HG03460 (cell line): ENCODE data around the gene F12.
"Not testable (repeated sequence)": the region's sequence is repeated elsewhere in the genome, so short reads cannot be mapped to it uniquely, and the experiment has no call there.

ENCODE experiments used
- ATAC-seq: cut with Tn5 transposase; IDR thresholded peaks from one replicate; pipeline ENCODE4 v1.9.1; 2021; ENCODE audit not compliant: unreplicated experiment

Gene F12

DNA sequence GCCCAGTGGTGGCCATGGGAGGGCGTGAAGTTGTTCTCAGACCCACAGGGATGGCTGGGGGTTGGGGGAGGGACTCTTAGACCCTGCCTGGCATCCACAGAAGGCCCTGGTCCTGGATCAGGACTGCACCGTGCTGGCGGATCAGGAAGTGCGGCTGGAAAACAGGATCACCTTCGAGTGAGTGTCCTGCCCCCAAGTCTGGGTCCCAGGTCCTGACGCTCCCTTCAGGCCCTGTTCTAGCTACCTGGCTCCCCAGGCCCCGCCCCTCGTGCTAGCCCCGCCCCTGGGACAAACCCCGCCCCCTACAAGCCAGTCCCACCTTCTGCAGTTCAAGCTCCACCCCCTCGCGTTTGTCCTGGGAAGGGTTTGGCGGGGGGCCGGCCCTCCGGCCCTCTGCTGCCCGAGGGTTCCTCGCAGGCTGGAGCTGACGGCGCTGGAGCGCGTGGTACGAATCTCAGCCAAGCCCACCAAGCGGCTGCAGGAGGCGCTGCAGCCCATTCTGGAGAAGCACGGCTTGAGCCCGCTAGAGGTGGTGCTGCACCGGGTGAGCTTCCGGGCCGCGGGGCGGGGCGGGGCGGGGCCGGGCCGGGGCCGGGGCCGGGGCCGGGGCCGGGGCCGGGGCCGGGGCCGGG lies 38.8 kb downstream of the F12 start:
- peak; percentile 65 for ATAC-seq

DNA sequence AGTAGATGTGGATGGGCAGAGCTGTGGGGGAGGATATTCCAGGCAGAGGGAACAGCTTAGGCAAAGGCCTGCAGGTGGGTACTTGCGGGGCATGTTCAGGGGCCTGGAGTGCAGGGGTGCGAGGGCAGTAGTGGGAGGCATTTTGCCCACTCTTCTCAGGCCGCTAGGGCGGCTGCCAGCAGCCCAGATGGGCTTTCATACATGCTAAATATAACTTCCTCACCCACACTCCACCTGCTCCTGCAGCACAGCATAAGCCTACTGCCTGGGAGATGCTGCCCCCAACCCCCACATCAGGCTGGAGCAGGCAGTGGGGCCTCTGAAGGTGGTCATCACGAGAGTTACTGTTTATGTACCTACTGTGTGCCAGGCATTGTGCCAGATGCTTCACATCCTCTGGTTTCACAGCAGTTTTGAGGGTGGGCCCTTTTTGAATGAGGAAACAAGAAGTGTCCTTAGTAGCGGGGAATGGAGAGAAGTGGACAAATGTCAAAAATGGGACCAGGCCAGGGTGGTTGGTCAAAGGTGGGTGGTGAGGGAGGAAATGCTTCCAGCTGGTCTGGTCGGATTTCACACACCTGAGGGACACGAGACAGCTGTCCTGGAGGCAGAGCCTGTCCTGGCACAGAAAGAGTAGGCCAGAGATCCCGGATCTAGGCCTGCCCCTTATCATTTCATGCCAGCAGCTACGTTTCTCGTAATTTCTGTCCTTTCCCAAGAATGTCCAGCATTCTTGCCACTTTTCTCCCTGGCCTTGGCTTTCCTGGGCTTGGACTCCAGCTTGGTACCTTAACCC lies 39.5 kb downstream of the F12 start:
- no peak for ATAC-seq

DNA sequence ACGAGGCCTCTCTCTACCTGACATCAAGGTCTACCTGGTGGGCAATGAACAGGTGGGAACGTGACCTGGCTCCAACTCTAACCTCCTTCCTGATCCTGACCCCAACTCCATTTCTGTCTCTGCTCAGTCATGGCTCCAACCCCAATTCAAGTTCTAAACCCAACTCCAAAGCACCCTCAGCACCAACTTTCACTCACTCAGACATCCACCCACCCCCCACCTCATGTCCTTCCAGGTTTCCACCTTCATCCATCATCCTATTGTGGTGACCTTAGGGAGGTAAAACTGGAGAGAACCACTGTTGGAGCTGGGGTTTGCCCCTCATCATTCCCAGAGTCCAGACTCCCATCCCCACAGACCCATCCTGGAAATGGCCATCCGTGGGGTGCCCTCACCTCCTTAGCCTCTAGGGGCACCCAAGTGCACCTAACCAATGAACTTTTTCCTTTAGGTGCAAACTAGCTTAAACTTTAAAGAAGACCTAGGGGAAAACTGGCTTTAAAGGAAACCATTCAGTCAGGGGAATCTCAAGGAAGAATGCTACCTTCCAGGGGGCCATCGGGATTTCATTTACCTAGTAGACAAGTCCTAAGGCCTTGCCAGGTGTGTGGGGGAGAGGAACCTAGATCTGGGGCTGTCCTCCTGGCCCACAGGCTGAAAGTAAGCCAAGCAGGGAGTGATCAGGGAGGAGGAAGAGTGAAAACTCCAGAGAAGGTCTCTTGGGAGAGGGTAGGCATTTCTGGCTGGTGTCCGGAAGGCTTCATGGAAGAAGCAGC lies 40.3 kb downstream of the F12 start:
- no peak for ATAC-seq

DNA sequence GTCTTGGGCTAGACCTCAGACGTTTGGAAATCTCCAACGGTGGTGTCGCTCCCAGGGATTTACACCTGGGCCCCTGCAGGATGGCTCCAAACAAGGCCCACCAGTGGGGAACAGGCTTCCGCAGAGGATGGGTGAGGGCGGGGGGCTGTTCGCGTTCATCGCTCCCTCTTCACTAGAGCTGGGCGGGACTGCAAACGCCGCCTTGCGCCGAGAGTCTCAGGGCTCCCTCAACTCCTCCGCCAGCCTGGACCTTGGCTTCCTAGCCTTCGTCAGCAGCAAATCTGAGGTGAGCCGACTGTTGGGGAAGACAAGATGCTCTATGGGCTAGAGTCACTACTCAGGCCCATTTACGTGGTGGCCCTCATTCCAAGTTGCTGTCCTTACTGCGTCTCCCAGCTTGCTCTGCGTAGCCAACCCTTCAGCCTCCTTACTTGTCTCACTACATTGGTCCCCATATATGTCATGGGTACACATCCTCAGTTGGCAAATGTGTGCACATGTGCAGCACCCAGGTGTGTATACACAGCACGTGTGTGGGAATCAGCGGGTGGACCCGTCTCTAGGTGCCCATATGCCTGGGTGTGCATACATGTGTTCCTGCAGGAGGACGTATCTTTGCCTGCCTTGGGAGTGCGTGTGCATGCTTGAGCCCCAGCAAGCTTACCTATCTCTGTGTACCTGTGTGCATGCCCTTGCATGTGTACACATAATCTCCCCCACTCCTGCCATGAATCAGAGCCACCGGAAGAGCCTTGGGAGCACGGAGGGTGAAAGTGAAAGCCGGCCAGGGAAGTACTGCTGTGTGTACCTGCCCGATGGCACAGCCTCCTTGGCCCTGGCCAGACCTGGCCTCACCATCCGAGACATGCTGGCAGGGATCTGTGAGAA lies 41.1 kb downstream of the F12 start:
- no peak for ATAC-seq

DNA sequence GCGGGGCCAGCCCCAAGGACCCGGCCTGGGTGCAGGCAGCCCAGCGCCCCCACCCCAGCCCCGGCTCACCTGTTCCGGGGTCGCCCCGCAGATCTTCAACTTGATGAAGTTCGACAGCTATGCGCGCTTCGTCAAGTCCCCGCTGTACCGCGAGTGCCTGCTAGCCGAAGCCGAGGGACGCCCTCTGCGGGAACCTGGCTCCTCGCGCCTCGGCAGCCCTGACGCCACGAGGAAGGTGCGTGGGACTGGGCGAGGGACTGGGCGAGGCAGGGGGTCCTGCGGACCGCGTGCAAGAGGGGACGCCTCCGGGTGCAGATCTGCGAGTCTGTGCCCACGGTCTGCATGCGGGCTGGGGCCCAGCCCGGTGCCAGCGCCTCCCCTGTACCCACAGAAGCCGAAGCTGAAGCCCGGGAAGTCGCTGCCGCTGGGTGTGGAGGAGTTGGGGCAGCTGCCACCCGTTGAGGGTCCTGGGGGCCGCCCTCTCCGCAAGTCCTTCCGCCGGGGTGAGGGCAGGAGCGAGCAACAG lies 42.0 kb downstream of the F12 start:
- no peak for ATAC-seq

DNA sequence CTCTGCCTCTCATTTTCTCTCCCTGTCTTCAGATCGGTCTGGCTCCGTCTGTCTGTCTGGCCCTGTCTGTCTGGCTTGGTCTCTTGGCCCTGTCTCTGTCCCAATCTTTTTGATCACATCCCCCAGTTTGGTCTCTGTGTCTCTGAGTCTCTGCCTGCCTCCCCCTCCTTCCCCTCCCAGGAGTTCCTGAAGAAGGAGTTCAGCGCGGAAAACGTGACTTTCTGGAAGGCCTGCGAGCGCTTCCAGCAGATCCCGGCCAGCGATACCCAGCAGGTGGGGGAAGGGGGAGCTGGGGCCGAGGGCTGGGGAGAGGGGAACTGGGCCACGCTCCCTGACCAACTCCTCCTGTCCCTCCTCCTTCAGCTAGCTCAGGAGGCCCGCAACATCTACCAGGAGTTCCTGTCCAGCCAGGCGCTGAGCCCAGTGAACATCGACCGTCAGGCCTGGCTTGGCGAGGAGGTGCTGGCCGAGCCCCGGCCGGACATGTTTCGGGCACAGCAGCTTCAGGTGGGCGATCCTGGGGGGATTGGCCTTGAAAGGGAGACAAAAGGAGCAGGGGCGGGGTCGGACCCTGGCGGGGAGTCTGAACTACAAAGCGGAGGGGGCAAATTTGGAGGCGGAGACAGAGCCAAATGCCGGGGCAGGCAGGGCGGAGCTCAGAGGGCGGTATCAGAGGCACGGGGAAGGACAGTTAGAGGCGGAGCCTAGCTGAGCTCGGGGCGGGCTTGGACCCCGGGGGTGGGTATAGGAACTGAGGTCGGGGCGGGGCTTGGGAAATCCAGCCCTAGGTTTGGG lies 42.6 kb downstream of the F12 start:
- no peak for ATAC-seq

DNA sequence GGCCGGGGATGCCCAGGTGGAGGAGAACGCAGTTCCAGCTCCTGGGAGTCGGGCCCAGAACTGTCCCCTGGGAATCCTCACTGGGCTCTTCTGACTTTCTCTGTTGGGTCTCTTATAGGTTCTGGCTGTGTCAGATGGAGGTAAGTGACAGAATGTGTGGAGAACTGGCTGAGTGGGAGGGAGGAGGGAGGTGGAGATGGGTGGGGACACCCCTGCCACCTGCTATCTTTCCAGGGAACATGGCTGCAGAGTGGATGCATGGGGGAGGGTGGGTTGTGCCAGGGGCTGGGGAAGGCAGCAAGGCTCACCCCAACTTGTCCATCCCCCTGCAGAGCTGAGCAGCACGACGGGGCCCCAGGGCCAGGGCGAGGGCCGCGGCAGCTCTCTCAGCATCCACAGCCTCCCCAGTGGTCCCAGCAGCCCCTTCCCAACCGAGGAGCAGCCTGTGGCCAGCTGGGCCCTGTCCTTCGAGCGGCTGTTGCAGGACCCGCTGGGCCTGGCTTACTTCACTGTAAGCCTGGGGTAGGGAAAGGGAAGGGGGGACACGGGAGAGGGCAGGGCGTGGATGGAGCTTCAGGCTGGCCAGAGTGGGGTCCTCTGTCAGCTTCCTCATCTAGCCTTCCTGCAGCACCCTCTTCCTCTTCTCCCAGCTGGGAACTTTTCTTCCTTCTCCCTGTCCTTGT lies 43.4 kb downstream of the F12 start:
- ATAC-seq: no peak

DNA sequence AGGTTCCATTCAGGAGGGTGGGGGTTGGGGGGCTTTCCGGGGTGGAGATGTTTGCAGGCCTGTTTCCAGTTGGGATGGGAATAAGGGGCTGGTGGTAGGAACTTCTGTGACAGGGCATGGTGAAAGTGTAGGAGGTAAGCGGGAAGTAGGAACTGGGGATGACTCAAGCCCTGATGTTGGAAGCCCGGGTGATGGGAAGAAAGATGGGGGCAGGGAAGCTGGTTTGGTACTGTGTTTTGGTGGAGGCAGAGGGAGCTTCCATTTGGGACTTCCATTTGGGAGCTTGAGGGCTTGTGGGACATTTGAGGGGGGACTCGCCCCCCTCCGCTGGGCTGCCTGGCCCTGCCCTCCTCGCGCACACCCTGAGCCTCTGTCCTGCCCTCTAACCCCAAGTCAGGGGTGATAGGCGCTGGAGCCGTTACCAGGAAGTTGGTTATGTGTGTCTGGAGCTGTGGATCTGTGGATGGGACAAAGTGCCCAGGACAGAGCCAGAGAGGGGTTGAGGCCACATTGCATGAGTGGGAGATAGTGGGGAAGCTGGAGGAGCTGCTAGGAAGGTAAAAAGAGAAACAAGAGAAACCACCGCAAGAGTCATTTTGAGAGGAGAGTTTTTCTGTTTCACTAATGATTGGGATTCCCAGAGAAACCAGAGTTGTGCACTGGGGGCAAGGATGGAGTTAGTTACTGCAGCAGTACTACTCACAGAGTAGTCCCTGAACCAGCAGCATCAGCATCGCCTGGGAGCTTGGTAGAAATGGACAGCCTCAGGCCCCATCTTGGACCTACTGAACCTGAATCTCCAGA lies 45.0 kb downstream of the F12 start:
- ATAC-seq: no peak

DNA sequence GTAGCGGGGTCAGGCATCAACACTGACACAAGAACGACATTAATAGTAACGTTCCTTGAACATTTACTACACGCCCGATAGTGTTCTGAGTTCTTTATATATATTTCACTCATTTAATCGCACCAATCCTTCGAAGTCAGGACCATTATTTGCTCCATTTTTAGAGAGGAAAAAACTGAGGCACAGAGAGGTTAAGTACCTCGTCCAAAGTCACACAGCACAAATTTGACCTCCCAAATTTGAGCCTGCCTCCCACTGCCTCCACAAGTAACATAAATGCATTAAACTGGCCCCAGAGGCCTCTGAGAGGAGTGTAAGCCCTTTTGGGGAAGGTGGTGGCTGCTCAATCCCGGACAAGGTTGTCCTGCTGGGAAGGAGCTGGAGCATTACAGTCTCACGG lies 45.8 kb downstream of the F12 start:
- ATAC-seq: no peak

DNA sequence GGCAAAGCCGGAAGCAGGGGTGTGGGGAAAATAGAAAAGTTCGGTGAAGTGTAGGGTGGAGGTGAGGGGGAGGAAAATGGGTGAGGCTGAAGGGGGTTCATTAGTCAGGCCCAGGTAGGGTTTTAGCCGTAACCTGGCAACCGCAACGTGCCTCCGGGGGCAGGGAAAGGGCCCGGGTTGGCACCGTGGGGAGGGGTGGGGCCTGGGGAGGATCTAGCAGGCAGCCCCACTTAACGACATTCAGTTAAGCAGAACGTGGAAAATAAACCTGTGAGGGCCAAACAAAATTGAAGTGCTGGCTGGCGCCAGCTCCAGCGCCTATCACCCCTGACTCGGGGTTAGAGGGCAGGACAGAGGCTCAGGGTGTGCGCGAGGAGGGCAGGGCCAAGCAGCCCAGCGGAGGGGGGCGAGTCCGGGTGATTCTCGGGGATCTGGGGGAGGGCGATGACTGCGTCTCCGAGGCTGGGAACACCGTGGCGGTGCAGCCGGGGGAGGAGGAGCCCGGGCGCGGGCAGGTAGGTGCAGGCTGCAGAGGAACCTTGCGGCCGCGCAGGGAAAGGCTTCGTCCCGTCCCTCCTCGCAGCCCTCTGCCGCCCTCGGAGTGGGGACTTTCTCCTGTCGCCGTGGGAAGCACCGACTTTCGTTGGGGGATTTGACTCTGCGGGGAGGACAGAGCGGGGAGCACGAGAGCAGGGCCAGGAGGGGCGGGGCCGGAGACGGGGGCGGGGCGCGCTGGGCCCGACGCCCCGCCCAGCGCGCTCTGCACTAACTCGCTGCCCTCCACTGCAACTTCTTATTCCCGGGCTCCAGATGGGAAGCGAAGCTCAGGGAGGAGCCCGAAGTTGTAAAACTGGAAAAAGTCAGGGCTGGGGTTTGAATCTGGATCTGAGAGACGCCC lies 46.5 kb downstream of the F12 start:
- no peak for ATAC-seq

DNA sequence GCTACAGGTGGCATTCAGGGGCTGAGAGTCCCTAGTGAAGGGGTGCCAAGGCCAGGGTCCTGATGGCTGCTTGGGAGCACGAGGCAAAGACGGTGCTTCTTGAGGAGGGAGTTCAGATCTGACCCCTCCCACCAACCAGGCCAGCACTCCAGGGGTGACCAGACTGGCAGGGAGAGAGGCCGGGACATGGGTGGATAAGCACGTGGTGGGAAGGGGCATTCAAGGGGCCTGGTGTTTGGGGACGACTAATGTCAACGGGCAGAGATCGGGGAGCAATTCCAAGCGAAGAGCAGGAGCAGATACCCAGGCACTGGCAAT lies 47.1 kb downstream of the F12 start:
- ATAC-seq: no peak

DNA sequence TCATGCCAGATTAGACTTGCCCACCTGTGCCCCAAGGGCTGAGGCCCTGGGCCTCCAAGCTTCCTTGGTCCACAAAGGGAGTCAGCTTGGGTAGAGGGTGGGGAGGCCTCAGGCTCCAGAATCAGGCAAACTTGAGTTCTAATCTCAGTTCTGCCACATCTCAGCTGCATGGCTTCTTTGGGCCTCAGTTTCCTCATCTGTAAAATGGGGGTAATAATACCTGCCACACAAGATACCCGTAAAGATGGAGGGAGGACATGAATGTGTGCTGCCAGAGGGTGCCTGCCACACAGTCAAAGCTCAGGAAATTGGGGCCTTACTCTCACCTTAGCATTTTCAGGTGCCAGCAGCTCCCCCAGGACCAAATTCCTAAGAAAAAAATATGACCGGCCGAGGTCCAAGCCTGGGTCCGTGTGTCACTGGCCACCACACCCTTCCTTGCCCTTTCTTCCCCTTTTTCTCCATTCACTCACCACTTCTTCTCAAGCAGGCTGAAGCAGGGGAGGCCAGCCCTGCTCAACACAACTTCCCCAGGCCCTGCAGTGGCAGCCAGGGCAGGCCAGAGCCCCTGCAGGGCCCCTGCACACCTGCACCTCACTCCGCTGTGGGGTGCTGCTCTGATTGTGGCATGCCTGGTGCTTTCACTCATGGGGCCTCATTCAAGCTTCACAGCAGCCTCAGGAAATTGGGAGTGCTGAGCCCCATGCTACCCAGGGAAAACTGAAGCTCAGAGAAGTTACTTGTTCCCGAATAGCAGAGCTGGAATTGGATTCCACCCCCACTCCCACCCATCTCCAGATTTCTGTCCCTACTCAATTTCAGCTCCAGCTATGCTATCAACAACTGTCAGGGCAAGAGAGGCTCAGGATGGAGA lies 47.7 kb downstream of the F12 start:
- ATAC-seq: no peak

DNA sequence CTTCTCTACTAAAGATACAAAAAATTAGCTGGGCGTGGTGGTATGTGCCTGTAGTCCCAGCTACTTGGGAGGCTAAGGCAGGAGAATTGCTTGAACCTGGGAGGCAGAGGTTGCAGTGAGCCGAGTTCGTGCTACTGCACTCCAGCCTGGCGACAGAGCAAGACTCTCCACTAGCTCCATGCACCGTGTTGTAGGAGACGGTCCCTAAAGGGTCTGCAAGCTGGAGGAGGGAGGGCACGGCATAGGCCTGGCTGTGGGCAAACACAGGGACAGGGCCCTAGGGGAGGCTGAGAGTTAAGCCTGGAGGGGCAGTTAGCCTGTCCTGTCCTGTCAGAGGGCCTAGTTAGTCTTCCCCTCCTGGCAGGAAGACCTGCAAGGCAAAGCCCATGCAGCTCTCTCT lies 48.6 kb downstream of the F12 start:
- ATAC-seq: not testable (repeated sequence)

DNA sequence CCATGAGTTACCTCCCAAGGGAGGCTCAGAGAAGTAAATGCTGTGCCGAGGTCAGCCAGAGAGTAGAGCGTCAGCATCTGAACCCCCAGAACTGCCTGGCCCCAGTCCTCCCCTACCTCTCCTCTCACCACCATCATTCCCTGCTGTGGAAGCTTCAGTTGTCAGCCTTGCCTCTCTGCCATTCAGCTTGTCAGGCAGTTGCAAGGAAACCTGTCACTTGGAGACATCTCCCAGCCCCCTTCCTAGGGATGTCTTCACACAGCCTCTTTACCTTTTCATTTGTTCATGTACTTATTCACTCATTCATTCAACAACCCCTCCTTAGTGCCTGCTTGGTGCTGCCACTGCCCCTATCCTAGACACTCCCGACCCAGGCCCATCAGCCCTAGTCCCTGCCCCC lies 49.5 kb downstream of the F12 start:
- no peak for ATAC-seq

DNA sequence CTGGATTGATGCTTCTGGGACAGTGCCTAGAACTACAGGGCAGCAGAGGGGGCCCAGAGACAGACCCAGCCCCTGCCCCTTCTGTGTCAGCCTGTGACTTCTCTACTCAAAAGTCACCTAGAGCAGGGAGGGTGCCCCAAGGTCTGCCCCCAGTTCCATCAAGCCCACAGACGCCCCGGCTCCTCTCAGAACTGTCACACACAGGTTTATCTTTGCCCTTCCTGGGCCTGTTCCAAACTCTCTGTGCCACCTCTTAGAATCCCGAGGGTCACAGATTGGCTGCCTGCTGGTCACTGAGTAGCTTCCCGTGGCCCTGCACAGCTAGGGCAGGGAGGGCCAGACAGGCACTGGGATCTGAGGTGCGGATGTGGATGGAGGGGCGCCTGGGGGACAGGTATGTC lies 49.9 kb downstream of the F12 start:
- no peak for ATAC-seq

DNA sequence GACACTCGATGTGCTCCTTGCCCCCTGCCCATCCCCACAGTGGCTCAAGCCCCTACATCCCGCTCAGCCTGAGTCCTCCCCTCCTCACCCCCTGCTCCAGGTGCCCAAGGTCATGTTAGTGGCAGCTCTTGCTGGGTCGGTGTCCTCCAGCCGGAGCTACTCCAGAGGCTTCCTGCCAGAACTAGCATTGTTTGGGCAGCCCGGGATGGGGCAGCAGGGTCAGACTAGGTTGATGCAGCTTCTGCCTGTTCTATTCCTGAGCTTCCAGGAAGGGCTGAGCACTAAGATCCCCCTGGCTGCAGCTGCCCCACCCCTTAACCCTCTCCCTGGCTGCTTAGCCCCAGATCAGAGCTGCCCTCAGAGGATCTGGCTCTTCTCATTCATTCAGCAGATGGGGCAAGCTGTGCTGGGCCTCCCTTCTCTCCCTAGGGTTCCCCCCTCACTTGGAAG lies 51.0 kb downstream of the F12 start:
- ATAC-seq: peak; percentile 1
